H1 (cell line): Measurements from ENCODE around the gene SYT2. TPM values are rescaled to one million over a fixed set of nuclear protein-coding genes. Genes with fewer than 3 reads are reported as not detected.

Experiments used
- CTCF ChIA-PET: fragments of 300-600 bp; sonication (Branson Sonifier 250); formaldehyde crosslinking; loops from one replicate; lab custom pipeline; 2021; ENCODE audit not compliant: partially characterized antibody; lab: Charles Lee
- POLR2A ChIA-PET: fragments of 300-600 bp; sonication (Branson Sonifier 250); formaldehyde crosslinking; loops from one replicate; lab custom pipeline; 2021; ENCODE audit warnings: inconsistent platforms; ENCODE audit not compliant: partially characterized antibody; lab: Charles Lee
- DNase-seq, 2 experiments: peaks; one replicate each; pipeline versions ENCODE4 v3.0.0 to v3.0.0-alpha.2; 2010 to 2022; ENCODE audit warnings: low spot score in 2 of 2, low read depth in 1 of 2, mixed read lengths in 1 of 2
- FAIRE-seq: peaks from 2 replicates; lab custom pipeline; 2011; peaks lifted over from hg19 to GRCh38; lab: Jason Lieb, UNC
- H2AFZ ChIP-seq: 2 replicates; pipeline ENCODE4 v1.8.1; 2012; ENCODE audit warnings: low read length, inconsistent platforms
- H2AK5ac ChIP-seq: 2 replicates; pipeline ENCODE4 v1.6.1; 2013; ENCODE audit warnings: low read depth, low read length
- H2BK120ac ChIP-seq: replicated peaks from 2 replicates; pipeline ENCODE3; 2013; ENCODE audit warnings: low read depth, low read length, inconsistent platforms
- H2BK12ac ChIP-seq: 2 replicates; pipeline ENCODE4 v1.6.1; 2013; ENCODE audit warnings: low read depth, low read length
- H2BK15ac ChIP-seq: 2 replicates; pipeline ENCODE4 v1.6.1; 2013; ENCODE audit warnings: low read length
- H2BK20ac ChIP-seq: 2 replicates; pipeline ENCODE4 v1.6.1; 2013; ENCODE audit warnings: low read length
- H2BK5ac ChIP-seq: 2 replicates; pipeline ENCODE4 v1.6.1; 2013; ENCODE audit warnings: low read depth, low read length
- H3K14ac ChIP-seq: 2 replicates; pipeline ENCODE4 v1.6.1; 2013; ENCODE audit warnings: inconsistent platforms; ENCODE audit not compliant: insufficient read length
- H3K18ac ChIP-seq: 2 replicates; pipeline ENCODE4 v1.6.1; 2013; ENCODE audit warnings: low read length; ENCODE audit errors: extremely low read depth
- H3K23ac ChIP-seq: 2 replicates; pipeline ENCODE4 v1.6.1; 2013; ENCODE audit warnings: inconsistent platforms; ENCODE audit not compliant: insufficient read length
- H3K23me2 ChIP-seq: 2 replicates; pipeline ENCODE4 v1.6.1; 2013; ENCODE audit warnings: low read depth, low read length
- H3K27ac ChIP-seq: 2 replicates; pipeline ENCODE4 v1.6.1; 2011; ENCODE audit warnings: low read depth, low read length, inconsistent platforms
- H3K27me3 ChIP-seq, 4 experiments: replicated peaks in 1 of 4; 1 replicate in 1 of 4; 2 replicates in 3 of 4; pipeline versions ENCODE4 v1.6.1 to v1.8.1; 2011 to 2013; ENCODE audit warnings: low read length in 3 of 4, mild to moderate bottlenecking in 3 of 4, inconsistent platforms in 2 of 4, mixed read lengths in 2 of 4, moderate library complexity in 1 of 4; ENCODE audit not compliant: control insufficient read depth in 3 of 4, insufficient read depth in 3 of 4; ENCODE audit errors: extremely low read depth in 1 of 4
- H3K36me3 ChIP-seq, 4 experiments: 2 replicates each; pipeline versions ENCODE4 v1.6.1 to v1.8.1; 2011 to 2013; ENCODE audit warnings: mild to moderate bottlenecking in 4 of 4, low read length in 3 of 4, moderate library complexity in 2 of 4, control low read depth in 1 of 4, inconsistent platforms in 1 of 4; ENCODE audit not compliant: insufficient read depth in 4 of 4, control insufficient read depth in 2 of 4
- H3K4ac ChIP-seq: replicated peaks from 2 replicates; pipeline ENCODE3; 2013; ENCODE audit warnings: low read length, low read depth, mixed read lengths, inconsistent platforms; ENCODE audit not compliant: insufficient read length
- H3K4me1 ChIP-seq, 4 experiments: replicated peaks in 1 of 4; 1 replicate in 1 of 4; 2 replicates in 3 of 4; pipeline versions ENCODE4 v1.6.1 to v1.8.1; 2011 to 2013; ENCODE audit warnings: low read length in 3 of 4, inconsistent platforms in 2 of 4, mixed read lengths in 1 of 4; ENCODE audit not compliant: insufficient read depth in 4 of 4, control insufficient read depth in 3 of 4
- H3K4me2 ChIP-seq, 2 experiments: 2 replicates each; pipeline versions ENCODE4 v1.6.1 to v1.8.1; 2011 to 2013; ENCODE audit warnings: low read depth in 2 of 2, low read length in 2 of 2, control low read depth in 1 of 2, inconsistent platforms in 1 of 2, mild to moderate bottlenecking in 1 of 2; ENCODE audit not compliant: insufficient read depth in 1 of 2
- H3K4me3 ChIP-seq, 4 experiments: fragments of 200-600, 300-600 bp in 1 of 4; sonication (generic), shearing (Covaris generic), sonication (Bioruptor Twin) in 1 of 4; 2 replicates each; pipeline versions ENCODE4 v1.5.1 to v1.8.1; 2011 to 2016; ENCODE audit warnings: low read length in 4 of 4, low read depth in 3 of 4, control low read depth in 2 of 4, inconsistent platforms in 2 of 4, mild to moderate bottlenecking in 2 of 4, mixed read lengths in 1 of 4, moderate library complexity in 1 of 4; ENCODE audit not compliant: insufficient read depth in 2 of 4; ENCODE audit errors: extremely low read depth in 1 of 4
- H3K56ac ChIP-seq: replicated peaks from 2 replicates; pipeline ENCODE3; 2013; ENCODE audit warnings: low read depth, mild to moderate bottlenecking, mixed read lengths, low read length, inconsistent platforms; ENCODE audit not compliant: insufficient read length
- H3K79me1 ChIP-seq: 2 replicates; pipeline ENCODE4 v1.6.1; 2013; ENCODE audit warnings: low read depth, low read length, control low read depth
- H3K79me2 ChIP-seq, 2 experiments: 2 replicates each; pipeline versions ENCODE4 v1.6.1 to v1.8.1; 2012 to 2013; ENCODE audit warnings: low read length in 2 of 2, mild to moderate bottlenecking in 2 of 2, inconsistent platforms in 1 of 2; ENCODE audit not compliant: insufficient read depth in 2 of 2, control insufficient read depth in 1 of 2
- H3K9ac ChIP-seq, 4 experiments: replicated peaks in 1 of 4; 1 replicate in 1 of 4; 2 replicates in 3 of 4; pipeline versions ENCODE4 v1.6.1 to v1.8.1; 2011 to 2013; ENCODE audit warnings: low read depth in 3 of 4, low read length in 3 of 4, control low read depth in 2 of 4, mild to moderate bottlenecking in 2 of 4, moderate library complexity in 2 of 4, inconsistent platforms in 1 of 4; ENCODE audit errors: extremely low read depth in 1 of 4
- H3K9me3 ChIP-seq, 2 experiments: 2 replicates each; pipeline versions ENCODE4 v1.6.1 to v1.8.1; 2012 to 2013; ENCODE audit warnings: mild to moderate bottlenecking in 2 of 2, moderate library complexity in 2 of 2, control low read depth in 1 of 2, inconsistent platforms in 1 of 2, low read depth in 1 of 2, low read length in 1 of 2, mixed read lengths in 1 of 2; ENCODE audit not compliant: insufficient read depth in 2 of 2
- H4K20me1 ChIP-seq, 2 experiments: replicated peaks in 1 of 2; 2 replicates each; pipeline versions ENCODE3 to v1.8.1; 2011 to 2013; ENCODE audit warnings: inconsistent platforms in 2 of 2, low read length in 2 of 2, mild to moderate bottlenecking in 1 of 2; ENCODE audit not compliant: insufficient read depth in 2 of 2, control insufficient read depth in 1 of 2
- H4K5ac ChIP-seq: 2 replicates; pipeline ENCODE4 v1.6.1; 2013; ENCODE audit warnings: low read length, low read depth, mixed read lengths, inconsistent platforms; ENCODE audit not compliant: insufficient read length
- H4K8ac ChIP-seq: 2 replicates; pipeline ENCODE4 v1.8.0; 2013; ENCODE audit warnings: mild to moderate bottlenecking, moderate library complexity, low read length, inconsistent platforms; ENCODE audit not compliant: insufficient read depth; ENCODE audit errors: extremely low read depth
- H4K91ac ChIP-seq: replicated peaks from 2 replicates; pipeline ENCODE3; 2013; ENCODE audit warnings: low read length, mixed read lengths, inconsistent platforms; ENCODE audit not compliant: insufficient read length
- TBP ChIP-seq: IDR thresholded peaks from 2 replicates; pipeline ENCODE4 v1.6.1; 2011; ENCODE audit warnings: low read depth, low read length, improper control_type of control experiment
- WGBS, 2 experiments: shearing (Covaris generic) in 1 of 2; methylation state at CpG; one replicate each; pipeline versions ENCODE4 v1.1.6 to v1.1.7; 2013 to 2015; ENCODE audit warnings: low lambda C conversion rate in 2 of 2, mixed read lengths in 2 of 2, inconsistent platforms in 1 of 2, low coverage in 1 of 2, missing lambda C conversion rate in 1 of 2; ENCODE audit not compliant: insufficient replicate concordance in 2 of 2, insufficient coverage in 1 of 2, insufficient read length in 1 of 2; ENCODE audit errors: extremely low coverage in 1 of 2, missing lambda C conversion rate in 1 of 2; 5-methylcytosine and 5-hydroxymethylcytosine counted together
- polyA plus RNA-seq, 7 experiments: library from polyadenylated mRNA; depleted of rRNA in 3 of 7; stranded (reverse) in 5 of 7; unstranded in 2 of 7; fragments of >200 nt in 5 of 7; fragments of 200-250 nt in 2 of 7; gene quantifications; 1 replicate in 5 of 7; 2 replicates in 1 of 7; 4 replicates in 1 of 7; pipeline versions ENCODE4 v1.2.1 to v1.2.3, GENCODE V29; 2011 to 2013; ENCODE audit warnings: missing spikeins in 2 of 7, mixed read lengths in 2 of 7
- total RNA-seq: library from RNA; stranded (reverse); fragmentation: NEBNext Ultra II Directional; extraction: Animal tissue kit (Norgen Biotek cat#: 25700); gene quantifications from 2 replicates; pipeline ENCODE4 v1.2.1, GENCODE V29; 2021
- TF ChIP-seq, protein P1 (sequence below): IDR thresholded peaks from 2 replicates; pipeline ENCODE4 v1.6.1; 2011; ENCODE audit warnings: low read length, improper control_type of control experiment

Gene SYT2
- total and polyA plus RNA-seq, 2 of the 8 experiments (the other 6 are each of a cell fraction or from before 2014, with no cell fraction given) = 2.8 to 11.0 TPM

DNA sequence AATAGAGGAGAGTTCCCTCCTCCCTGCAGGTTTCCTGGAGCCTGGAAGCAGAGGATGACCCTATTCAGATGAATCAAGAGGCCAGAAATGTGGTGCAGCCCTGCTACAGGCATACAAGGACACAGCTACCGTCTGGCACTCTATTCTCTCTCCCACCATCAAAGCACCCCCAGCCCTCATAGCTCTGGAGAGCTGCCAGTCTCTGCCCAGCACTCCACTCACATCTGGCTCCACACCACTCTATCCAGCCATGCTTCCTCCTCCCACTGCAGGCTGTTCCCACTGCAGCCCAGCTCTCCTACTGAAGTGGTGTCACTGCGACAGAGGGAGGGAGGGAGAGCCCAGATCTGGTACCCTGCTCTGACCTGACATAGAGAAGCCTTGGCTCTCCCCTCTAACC is 18.4 kb downstream of the SYT2 start:
- no peak overlapping the region for H3K56ac ChIP-seq
- 85% methylated on average over 2 of the region's 2 CpGs; no CpG with 5 or more reads in 1 of the 2 experiments for WGBS, 2 experiments
- no peaks in the 10 kb centered on the region for H3K36me3 ChIP-seq
- H3K4me1 ChIP-seq = peaks cover 0 to 3% (median 0%) of the 10 kb centered on the region in 4 experiments; a peak in 1 of 7 replicates
- peaks cover 0 to 16% of the 10 kb centered on the region in 2 experiments for H4K20me1 ChIP-seq
- no peak overlapping the region for H3K23ac ChIP-seq
- ChIA-PET POLR2A (interaction anchor here (0.8 to 1.3 kb wide), 6 partner anchors 10 to 48 kb away, joined by 3 to 4 read pairs (median 3); no protein-coding TSS in a partner anchor), CTCF (interaction anchor here (0.6 to 8.3 kb wide), 18 partner anchors 8 to 168 kb away, joined by 3 to 105 read pairs (median 4); no protein-coding TSS in a partner anchor)
- no peak overlapping the region for H4K91ac ChIP-seq
- FAIRE-seq = no peak
- no peak overlapping the region for H2BK15ac ChIP-seq
- H3K4ac ChIP-seq = no peak overlapping the region
- H4K5ac ChIP-seq = no peak overlapping the region
- no peak overlapping the region for H3K4me3 ChIP-seq
- H3K23me2 ChIP-seq = no peaks in the 10 kb centered on the region; the same call in 1 of the 2 replicates
- no peaks in the 10 kb centered on the region for H3K79me1 ChIP-seq
- no peak for DNase-seq
- no peak overlapping the region for H3K18ac ChIP-seq
- H3K27ac ChIP-seq = no peak overlapping the region
- no peak overlapping the region for H3K9ac ChIP-seq
- TF ChIP-seq TBP = no peak
- TF ChIP-seq, protein P1, sequence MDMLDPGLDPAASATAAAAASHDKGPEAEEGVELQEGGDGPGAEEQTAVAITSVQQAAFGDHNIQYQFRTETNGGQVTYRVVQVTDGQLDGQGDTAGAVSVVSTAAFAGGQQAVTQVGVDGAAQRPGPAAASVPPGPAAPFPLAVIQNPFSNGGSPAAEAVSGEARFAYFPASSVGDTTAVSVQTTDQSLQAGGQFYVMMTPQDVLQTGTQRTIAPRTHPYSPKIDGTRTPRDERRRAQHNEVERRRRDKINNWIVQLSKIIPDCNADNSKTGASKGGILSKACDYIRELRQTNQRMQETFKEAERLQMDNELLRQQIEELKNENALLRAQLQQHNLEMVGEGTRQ = no peak
- H2BK20ac ChIP-seq = no peak overlapping the region
- 0 out of 7 replicates have a peak, but pooled peaks cover 0 to 3% (median 0%) of the 10 kb centered on the region in 4 experiments for H3K27me3 ChIP-seq
- no peak overlapping the region for H4K8ac ChIP-seq
- H2BK120ac ChIP-seq = no peak overlapping the region
- H2BK5ac ChIP-seq = no peak overlapping the region
- no peak overlapping the region for H2AK5ac ChIP-seq
- no peak overlapping the region for H3K4me2 ChIP-seq
- no peaks in the 10 kb centered on the region for H3K9me3 ChIP-seq
- no peak overlapping the region for H2BK12ac ChIP-seq
- H3K14ac ChIP-seq = no peak overlapping the region
- no peak overlapping the region for H2AFZ ChIP-seq
- no peaks in the 10 kb centered on the region; a peak in 1 of 4 replicates for H3K79me2 ChIP-seq
